Endothelial cell of umbilical vein (primary cell): Measurements from ENCODE around the gene PLEKHG5.

Experiments used
- POLR2A ChIP-seq: IDR thresholded peaks from 2 replicates; pipeline ENCODE4 v1.6.1; 2012; ENCODE audit warnings: low read depth, mild to moderate bottlenecking, control low read depth, low read length
- POLR2AphosphoS5 ChIP-seq: IDR thresholded peaks from 2 replicates; pipeline ENCODE4 v1.6.1; 2012; ENCODE audit warnings: low read depth, mild to moderate bottlenecking, control low read depth, low read length, moderate library complexity; ENCODE audit not compliant: insufficient read depth
- TF ChIP-seq, protein P1 (sequence below), 2 donors: IDR thresholded peaks; 1 replicate in 1 of 2; 2 replicates in 1 of 2; pipeline ENCODE4 v1.5.1; 2011; ENCODE audit warnings: low read length in 2 of 2, mild to moderate bottlenecking in 2 of 2, moderate library complexity in 2 of 2, control low read depth in 1 of 2, inconsistent platforms in 1 of 2, low read depth in 1 of 2; ENCODE audit not compliant: insufficient read depth in 1 of 2; ENCODE audit errors: extremely low read depth in 1 of 2
- TF ChIP-seq, protein P2 (sequence below): IDR thresholded peaks from 2 replicates; pipeline ENCODE4 v1.6.1; 2011; ENCODE audit not compliant: insufficient read depth, insufficient read length

DNA sequence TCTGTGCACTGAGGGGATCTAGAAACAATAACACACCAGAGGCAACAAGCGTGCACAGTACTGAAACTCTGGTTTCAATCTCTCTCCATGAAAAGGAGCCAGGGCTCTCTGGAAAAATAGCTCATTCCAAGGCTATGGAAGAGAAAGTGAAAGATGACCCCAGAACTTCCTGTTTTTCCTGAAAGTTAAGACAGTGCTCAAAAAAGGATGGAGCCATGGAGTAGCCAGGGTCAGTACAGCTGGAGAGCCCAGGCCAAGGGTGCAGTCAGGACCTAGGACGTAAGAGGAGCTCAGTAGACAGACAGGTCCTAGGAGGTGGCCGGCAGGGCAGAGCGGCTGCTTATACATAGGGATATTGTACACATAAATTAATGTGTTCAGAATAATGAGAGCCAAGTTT lies 43.7 kb upstream of the PLEKHG5 start:
- TF ChIP-seq, protein P1, sequence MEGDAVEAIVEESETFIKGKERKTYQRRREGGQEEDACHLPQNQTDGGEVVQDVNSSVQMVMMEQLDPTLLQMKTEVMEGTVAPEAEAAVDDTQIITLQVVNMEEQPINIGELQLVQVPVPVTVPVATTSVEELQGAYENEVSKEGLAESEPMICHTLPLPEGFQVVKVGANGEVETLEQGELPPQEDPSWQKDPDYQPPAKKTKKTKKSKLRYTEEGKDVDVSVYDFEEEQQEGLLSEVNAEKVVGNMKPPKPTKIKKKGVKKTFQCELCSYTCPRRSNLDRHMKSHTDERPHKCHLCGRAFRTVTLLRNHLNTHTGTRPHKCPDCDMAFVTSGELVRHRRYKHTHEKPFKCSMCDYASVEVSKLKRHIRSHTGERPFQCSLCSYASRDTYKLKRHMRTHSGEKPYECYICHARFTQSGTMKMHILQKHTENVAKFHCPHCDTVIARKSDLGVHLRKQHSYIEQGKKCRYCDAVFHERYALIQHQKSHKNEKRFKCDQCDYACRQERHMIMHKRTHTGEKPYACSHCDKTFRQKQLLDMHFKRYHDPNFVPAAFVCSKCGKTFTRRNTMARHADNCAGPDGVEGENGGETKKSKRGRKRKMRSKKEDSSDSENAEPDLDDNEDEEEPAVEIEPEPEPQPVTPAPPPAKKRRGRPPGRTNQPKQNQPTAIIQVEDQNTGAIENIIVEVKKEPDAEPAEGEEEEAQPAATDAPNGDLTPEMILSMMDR (IDR thresholded peaks at IDR 0.05; ENCODE audit: extremely low read depth in 1 of 2, insufficient read depth in 1 of 2, low read depth in 1 of 2, low read length in 2 of 2) = no peak
- TF ChIP-seq, protein P2, sequence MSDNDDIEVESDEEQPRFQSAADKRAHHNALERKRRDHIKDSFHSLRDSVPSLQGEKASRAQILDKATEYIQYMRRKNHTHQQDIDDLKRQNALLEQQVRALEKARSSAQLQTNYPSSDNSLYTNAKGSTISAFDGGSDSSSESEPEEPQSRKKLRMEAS = no peak
- TF ChIP-seq POLR2AphosphoS5 = no peak
- TF ChIP-seq POLR2A = no peak
